ENCODE measurements around the gene ERCC3. TPM values are rescaled to one million over a fixed set of nuclear protein-coding genes. Genes with fewer than 3 reads are reported as not detected.

ERCC3 gene
- total RNA-seq, 1 donor from 2014 or later = 68.9 TPM

DNA sequence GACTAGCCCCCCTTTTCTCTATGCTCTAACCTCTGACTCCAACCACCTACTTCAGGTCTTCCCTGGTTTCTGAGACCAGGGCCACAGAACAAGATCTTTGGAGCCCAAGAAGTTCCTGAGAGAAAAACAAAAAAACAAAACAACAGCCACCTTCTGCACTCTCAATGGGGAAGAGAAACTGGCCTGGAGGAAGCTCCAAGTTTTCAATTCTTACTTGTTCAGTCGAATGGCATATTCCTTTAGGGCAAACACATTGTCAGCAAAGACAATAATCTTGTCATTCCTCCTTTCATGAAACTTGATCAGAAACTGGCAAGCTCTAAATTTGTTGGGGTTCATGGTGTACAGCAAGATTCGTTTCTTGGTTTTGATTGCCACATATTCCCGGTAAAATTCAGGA, 15.0 kb downstream of the ERCC3 start:
- H3K27ac Mint-ChIP-seq = no peak overlapping the region
- Histone ChIP-seq H4K20me1 (ENCODE audit: low read depth) (no peaks in the 10 kb centered on the region), H3K9ac (no peak overlapping the region), H3K9me3 (ENCODE audit: low read depth) (no peaks in the 10 kb centered on the region), H3K4me1 (no peaks in the 10 kb centered on the region), H3F3A (ENCODE audit: low read depth) (no peaks in the 10 kb centered on the region), H3K4me3 (no peak overlapping the region), H2AFZ (replicated peaks) (no peak overlapping the region), H3K36me3 (peaks cover 14% of the 10 kb centered on the region), H3K79me2 (ENCODE audit: low read depth) (peaks cover 22% of the 10 kb centered on the region), H3K27ac (no peak overlapping the region), H3K27me3 (no peaks in the 10 kb centered on the region), H3K4me2 (no peak overlapping the region)
- peaks cover 4% of the 10 kb centered on the region for H3K9me3 Mint-ChIP-seq
- TF ChIP-seq EZH2phosphoT487 (IDR thresholded peaks at IDR 0.05) = no peak
- no peak for TF ChIP-seq EZH2 (IDR thresholded peaks at IDR 0.05)
- TF ChIP-seq, protein P1, sequence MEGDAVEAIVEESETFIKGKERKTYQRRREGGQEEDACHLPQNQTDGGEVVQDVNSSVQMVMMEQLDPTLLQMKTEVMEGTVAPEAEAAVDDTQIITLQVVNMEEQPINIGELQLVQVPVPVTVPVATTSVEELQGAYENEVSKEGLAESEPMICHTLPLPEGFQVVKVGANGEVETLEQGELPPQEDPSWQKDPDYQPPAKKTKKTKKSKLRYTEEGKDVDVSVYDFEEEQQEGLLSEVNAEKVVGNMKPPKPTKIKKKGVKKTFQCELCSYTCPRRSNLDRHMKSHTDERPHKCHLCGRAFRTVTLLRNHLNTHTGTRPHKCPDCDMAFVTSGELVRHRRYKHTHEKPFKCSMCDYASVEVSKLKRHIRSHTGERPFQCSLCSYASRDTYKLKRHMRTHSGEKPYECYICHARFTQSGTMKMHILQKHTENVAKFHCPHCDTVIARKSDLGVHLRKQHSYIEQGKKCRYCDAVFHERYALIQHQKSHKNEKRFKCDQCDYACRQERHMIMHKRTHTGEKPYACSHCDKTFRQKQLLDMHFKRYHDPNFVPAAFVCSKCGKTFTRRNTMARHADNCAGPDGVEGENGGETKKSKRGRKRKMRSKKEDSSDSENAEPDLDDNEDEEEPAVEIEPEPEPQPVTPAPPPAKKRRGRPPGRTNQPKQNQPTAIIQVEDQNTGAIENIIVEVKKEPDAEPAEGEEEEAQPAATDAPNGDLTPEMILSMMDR (IDR thresholded peaks at IDR 0.05) = no peak
- no peaks in the 10 kb centered on the region for H3K4me1 Mint-ChIP-seq
- H3K36me3 Mint-ChIP-seq = peaks cover 35% of the 10 kb centered on the region
- no peak for DNase-seq (ENCODE audit: low spot score)
- no peaks in the 10 kb centered on the region for H3K27me3 Mint-ChIP-seq (ENCODE audit: insufficient read depth, low read depth)
- H3K4me3 Mint-ChIP-seq = no peak overlapping the region

DNA sequence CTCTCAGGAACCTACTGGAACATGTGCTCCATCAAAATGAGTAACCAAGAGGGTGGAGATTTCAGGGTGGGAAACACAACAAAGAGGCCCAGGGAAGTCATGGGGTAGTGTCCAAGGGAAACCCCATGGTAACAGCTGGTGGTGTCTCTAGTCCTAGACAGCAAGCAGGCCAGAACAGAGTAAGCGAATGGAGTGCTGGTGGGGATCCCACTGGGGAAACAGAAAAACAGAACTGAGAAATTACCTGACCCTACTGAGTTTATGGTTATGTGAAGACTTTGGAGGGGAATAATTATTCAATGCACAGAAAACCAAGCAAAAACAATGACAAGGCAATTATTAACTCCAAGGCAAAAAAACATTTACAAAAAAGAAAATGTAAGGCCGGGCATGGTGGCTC, 16.9 kb downstream of the ERCC3 start:
- H3F3A ChIP-seq (ENCODE audit: low read depth) = no peaks in the 10 kb centered on the region
- no peak overlapping the region for H3K27ac ChIP-seq
- H3K9me3 Mint-ChIP-seq = no peaks in the 10 kb centered on the region
- H3K27ac Mint-ChIP-seq = no peak overlapping the region
- no peak for TF ChIP-seq EZH2phosphoT487 (IDR thresholded peaks at IDR 0.05)
- TF ChIP-seq, protein P1 (IDR thresholded peaks at IDR 0.05) = no peak
- no peak for TF ChIP-seq EZH2 (IDR thresholded peaks at IDR 0.05)
- no peak overlapping the region for H2AFZ ChIP-seq (replicated peaks)
- no peaks in the 10 kb centered on the region for H3K4me1 Mint-ChIP-seq
- H3K36me3 ChIP-seq = peaks cover 4% of the 10 kb centered on the region
- peaks cover 30% of the 10 kb centered on the region for H3K36me3 Mint-ChIP-seq
- no peak overlapping the region for H3K4me3 ChIP-seq
- H3K4me2 ChIP-seq = no peak overlapping the region
- no peaks in the 10 kb centered on the region for H3K9me3 ChIP-seq (ENCODE audit: low read depth)
- DNase-seq (ENCODE audit: low spot score) = no peak
- H3K27me3 Mint-ChIP-seq (ENCODE audit: insufficient read depth, low read depth) = no peaks in the 10 kb centered on the region
- no peak overlapping the region for H3K4me3 Mint-ChIP-seq
- H3K79me2 ChIP-seq (ENCODE audit: low read depth) = peaks cover 4% of the 10 kb centered on the region
- no peaks in the 10 kb centered on the region for H3K27me3 ChIP-seq
- no peak overlapping the region for H3K9ac ChIP-seq
- no peaks in the 10 kb centered on the region for H4K20me1 ChIP-seq (ENCODE audit: low read depth)
- H3K4me1 ChIP-seq = no peaks in the 10 kb centered on the region

DNA sequence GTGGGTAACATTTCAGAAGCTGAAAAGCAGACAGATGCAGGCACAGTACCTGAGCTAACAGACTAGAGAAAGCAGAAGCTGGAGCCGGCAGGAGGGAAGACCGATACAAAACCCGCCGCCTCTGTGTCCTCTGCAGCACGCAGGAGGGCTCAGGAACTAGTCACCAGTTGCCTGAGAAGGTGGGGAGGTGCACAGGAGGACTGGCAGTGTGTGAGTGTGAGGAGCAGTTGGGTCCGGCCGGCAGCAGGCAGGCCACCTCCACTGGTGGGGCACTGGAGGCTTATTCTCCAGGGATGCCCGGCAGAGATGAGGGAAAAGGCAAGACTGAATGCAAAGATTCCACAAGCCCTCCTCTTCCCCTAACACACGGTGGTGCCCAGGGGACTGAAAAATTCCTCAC, 18.2 kb downstream of the ERCC3 start:
- no peaks in the 10 kb centered on the region for H3K9me3 ChIP-seq (ENCODE audit: low read depth)
- peaks cover 4% of the 10 kb centered on the region for H3K36me3 ChIP-seq
- no peaks in the 10 kb centered on the region for H3K9me3 Mint-ChIP-seq
- no peaks in the 10 kb centered on the region for H3K4me1 ChIP-seq
- no peak overlapping the region for H3K9ac ChIP-seq
- no peaks in the 10 kb centered on the region for H3F3A ChIP-seq (ENCODE audit: low read depth)
- TF ChIP-seq, protein P1 (IDR thresholded peaks at IDR 0.05) = no peak
- TF ChIP-seq EZH2phosphoT487 (IDR thresholded peaks at IDR 0.05) = no peak
- no peak for TF ChIP-seq EZH2 (IDR thresholded peaks at IDR 0.05)
- H3K4me2 ChIP-seq = no peak overlapping the region
- no peak overlapping the region for H3K4me3 Mint-ChIP-seq
- no peak overlapping the region for H3K27ac Mint-ChIP-seq
- H3K4me1 Mint-ChIP-seq = no peaks in the 10 kb centered on the region
- H3K27ac ChIP-seq = no peak overlapping the region
- DNase-seq (ENCODE audit: low spot score) = no peak
- H3K27me3 Mint-ChIP-seq (ENCODE audit: insufficient read depth, low read depth) = no peaks in the 10 kb centered on the region
- H3K4me3 ChIP-seq = no peak overlapping the region
- no peaks in the 10 kb centered on the region for H4K20me1 ChIP-seq (ENCODE audit: low read depth)
- no peak overlapping the region for H2AFZ ChIP-seq (replicated peaks)
- peaks cover 32% of the 10 kb centered on the region for H3K36me3 Mint-ChIP-seq
- H3K27me3 ChIP-seq = no peaks in the 10 kb centered on the region
- H3K79me2 ChIP-seq (ENCODE audit: low read depth) = no peaks in the 10 kb centered on the region
